SK-N-SH (cell line): ENCODE measurements around the gene PTPRD.

Experiments
- FOXM1 ChIP-seq: IDR thresholded peaks from 2 replicates; pipeline ENCODE4 v1.4.0; 2012; ENCODE audit warnings: low read depth, mild to moderate bottlenecking
- YY1 ChIP-seq: IDR thresholded peaks from 2 replicates; pipeline ENCODE4 v1.4.0; 2012; ENCODE audit warnings: low read depth, mild to moderate bottlenecking

DNA sequence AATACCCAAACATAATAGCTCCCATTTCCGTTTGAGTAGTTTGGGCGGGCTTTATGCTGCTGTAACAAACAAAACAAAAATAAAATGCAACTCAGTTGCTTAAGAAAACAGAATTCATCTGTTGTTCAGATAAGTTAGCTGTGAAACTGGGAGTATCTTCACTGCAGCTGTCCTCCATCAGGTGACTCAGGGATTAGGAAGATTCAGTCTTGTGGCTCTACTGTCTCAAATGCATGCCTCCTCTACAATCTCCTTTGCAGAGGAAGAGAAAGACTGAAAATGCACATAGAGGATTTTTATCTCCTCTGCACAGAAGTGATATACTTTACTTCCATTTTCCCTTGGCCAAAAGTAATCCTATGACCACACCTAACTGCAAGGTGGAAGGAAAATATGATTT lies 883.7 kb downstream of the PTPRD start:
- TF ChIP-seq YY1 (no peak), FOXM1 (no peak)
